Activated naive CD4-positive, alpha-beta T cell treated with anti-CD3 and anti-CD28 coated beads, Interleukin-2, amount 50 U/mL, for 16 hours (primary cell): ENCODE data around the gene GCGR.
A peak's percentile ranks its signal among the peaks of the same experiment; 100 is the strongest.

Experiments
- DNase-seq: peaks from one replicate; pipeline ENCODE4 v3.0.0-alpha.2; 2020

Gene GCGR

DNA sequence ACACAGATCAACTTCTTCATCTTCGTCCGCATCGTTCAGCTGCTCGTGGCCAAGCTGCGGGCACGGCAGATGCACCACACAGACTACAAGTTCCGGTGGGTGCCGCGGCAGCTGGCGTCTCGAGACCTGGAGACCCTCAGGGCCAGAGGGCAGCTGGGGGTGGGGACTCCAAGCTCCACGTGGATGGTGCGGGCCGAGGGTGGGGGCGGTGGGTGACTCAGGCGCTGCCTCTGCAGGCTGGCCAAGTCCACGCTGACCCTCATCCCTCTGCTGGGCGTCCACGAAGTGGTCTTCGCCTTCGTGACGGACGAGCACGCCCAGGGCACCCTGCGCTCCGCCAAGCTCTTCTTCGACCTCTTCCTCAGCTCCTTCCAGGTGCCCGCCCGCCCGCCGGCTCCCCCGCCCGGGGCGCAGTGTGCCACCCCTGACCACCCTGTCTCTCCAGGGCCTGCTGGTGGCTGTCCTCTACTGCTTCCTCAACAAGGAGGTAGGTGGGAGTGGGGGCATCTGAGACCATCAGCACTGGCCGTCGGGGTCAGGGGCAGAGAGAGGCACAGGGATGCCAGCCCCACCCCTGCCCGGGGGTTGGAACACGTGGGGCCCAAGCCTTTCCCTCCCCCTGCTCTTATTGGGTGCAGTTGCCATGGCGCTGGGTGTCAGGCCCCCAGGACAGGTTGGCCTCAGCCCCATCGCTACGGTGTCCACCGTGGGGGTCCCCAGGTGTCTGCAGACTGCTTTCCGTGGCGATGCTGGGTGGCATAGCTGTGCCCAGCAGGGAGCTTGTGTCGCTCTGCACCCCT is 8.8 kb downstream of the GCGR start:
- no peak for DNase-seq

DNA sequence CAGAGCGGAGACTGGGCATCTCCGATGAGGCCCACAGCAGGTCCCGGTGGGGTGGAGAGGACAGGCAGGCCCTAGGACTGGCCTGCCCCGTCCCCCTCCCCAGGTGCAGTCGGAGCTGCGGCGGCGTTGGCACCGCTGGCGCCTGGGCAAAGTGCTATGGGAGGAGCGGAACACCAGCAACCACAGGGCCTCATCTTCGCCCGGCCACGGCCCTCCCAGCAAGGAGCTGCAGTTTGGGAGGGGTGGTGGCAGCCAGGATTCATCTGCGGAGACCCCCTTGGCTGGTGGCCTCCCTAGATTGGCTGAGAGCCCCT is 9.4 kb downstream of the GCGR start:
- DNase-seq: no peak

DNA sequence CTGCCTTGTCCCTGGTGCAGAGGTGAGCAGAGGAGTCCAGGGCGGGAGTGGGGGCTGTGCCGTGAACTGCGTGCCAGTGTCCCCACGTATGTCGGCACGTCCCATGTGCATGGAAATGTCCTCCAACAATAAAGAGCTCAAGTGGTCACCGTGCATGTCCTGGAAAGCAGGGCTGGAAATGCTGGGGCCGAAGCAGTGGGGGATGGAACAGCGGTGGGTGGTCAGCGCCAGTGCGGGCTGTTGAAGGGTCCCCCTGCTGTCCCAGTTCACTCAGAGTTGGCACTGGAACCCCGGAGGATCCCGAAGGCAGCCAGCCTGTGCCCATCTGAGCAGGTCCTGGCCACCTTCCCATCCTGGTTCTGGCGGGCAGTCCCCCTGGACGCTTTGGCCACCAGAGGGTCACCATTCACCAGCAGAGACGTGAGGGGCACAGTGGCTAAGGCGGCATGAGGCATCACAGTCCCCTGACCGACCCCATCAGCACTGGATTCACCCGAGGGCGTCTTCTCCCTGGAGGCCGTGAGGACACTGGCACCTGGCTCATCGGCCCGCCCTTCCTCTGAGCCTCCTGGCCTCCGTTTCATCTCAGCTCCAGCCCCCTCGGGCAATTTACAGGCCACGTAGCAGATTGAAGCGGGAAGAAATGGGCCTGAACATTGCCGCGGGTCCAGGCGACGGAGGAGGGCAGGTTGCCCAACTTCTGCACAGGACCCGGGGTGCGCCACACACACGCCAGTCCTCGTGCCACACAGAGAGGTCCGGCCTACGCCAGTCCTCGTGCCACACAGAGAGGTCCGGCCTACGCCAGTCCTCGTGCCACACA is 10.1 kb downstream of the GCGR start:
- no peak for DNase-seq

DNA sequence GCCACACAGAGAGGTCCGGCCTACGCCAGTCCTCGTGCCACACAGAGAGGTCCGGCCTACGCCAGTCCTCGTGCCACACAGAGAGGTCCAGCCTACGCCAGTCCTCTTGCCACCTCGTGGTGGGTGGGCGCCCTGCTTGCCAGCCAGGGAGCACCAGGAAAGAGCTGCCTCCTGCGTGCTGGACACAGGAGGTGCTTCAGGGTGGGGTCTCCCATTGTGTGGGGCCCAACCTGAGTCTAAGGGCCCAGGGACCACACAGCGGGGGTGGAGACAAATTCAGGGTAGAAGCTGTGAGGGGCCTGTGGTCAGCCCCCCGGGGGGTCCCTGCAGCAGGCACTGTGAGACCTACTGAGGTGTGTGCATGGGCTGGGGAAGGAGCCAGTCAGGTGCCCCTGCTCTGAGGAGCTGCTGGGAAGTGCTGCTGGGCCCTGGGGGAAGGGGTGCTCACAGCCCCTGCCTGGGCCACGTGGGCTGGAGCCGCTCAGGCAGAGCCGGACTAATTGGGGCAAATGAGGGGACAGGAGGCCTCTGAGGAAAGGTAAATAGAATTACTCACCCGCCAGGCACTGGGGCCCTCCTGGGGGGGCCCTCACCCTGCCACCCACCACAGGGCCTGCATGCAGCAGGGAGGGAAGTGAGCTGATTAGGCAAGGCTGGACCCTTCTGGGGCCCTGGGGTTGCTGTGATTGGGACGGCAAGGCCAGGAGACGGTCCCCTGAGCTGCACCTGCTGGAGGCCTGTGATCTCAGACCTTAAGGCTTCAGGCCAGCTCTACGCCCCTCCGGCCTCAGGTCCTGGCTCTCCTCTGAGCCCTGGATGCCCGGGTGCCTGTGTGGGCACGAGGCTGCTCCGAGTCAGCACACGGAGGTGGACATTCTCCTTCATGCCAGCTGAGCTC is 11.0 kb downstream of the GCGR start:
- no peak for DNase-seq

DNA sequence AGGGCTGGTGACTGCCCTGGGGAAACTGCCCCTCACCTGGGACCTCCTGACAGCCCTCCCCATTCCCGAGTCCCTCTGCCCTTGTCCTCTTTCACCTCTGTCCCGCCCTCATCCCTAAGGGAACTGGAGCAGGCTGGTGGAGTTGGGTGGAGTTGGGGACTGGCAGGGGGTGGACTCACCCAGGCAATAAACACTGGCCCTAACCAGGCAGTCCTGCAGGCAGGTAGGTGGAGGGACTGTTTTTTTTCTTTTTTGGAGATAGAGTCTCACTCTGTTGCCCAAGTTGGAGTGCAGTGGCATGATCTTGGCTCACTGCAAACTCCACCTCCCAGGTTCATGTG is 11.7 kb downstream of the GCGR start:
- DNase-seq: no peak

DNA sequence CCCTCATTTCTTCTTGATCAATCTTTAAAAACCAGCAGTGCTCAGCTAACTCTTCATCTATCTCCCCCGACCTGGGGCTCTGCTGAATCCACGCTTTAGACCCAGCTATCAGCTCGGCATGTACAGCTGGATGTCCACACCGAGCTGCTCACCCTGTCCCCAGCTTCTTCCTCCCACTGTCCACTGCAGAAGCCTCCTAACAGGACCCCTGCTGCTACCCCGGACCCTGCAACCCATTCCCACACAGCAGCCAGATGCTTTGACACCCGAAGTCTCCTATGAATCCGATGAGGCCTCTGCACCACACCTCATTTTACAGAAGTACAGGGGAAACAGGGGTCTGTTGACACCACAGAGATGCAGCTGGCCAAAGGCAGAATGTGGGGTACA is 13.8 kb downstream of the GCGR start:
- DNase-seq: no peak

DNA sequence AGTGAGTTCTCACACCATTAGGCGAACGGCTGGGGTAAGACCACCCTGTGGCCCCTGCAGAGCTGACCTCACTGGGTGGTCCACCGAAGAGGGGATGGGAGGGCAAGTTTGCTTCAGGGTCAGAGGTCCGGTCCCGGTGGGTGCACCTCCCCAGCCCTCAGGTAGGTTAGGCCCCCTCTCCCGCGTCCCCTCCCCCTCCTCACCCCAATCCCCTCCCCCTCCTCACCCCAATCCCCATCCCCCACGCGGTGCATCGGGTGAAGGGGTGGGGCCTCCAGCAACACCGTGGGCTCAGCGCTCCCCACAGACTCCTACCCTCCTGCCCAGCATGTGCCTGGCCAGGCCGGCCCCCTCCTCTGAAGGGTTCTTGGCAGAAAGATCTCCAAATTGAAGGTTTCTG is 15.8 kb downstream of the GCGR start:
- no peak for DNase-seq

DNA sequence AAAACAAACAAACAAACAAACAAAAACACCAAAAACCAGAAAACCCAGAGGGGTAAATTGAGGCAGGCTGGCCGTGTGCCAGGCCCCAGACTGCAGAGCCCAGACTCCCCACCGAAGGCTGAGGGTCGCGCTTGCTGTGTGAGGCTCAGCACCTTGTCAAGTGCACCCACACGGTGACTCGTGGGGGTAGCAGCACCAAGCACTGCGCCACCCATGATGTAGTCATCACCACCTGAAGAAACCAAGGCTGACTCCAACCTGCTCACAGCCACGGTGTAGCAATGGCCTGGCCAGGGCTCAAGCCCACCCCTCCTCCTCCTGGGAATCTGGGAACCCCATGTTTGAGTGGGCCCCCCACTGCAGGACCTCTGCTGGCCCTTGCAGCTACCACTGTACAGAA is 17.2 kb downstream of the GCGR start:
- no peak for DNase-seq

DNA sequence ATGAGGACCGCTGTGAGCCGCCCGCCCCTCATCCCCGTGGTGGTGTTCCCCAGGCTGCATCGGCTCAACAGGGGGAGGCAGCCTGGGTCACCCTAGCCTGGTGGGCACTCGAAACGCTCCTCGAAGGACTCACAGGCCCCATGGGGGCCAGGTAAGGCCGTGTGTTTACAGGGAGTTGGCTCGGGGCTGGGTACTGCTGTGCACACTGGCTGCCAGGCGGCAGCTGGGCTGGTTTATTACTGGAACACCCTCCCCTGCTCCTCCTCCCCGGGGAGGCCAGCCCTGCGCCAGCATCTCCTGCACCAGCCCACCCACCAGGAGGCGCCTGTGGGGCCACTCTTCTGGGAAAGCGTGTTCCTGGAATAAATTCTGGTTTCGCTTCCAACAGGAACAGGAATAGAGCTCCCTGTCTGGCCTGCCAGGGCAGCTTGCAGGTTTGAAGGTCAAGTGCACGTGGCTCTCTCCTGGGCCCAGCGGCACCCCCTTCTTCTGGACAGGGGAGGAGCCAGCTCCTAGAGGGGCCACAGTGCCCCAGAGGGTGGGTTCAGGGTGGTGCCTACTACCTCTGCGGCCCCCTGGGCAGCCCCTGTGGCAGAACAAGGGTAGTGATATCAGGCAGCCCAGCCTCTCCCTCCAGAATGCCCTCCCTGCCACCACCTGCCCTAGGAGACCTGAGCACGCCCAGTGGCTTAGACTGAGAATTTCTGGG is 17.8 kb downstream of the GCGR start:
- DNase-seq: no peak

DNA sequence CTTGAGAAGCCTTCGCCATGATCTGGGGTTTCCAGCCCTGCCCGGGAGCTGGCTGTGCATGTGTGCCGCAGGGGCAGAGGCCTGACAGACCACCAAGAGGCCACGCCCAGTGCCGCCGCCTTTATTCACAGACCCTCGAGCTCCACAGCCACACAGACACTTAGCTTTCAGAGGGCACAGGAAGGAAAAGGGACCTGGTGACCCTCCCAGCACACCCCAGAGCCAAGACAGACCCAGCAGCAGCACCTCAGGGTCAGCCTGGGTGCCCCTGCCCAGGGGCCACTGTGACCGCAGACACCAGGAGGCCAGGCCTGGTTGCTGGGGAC is 18.3 kb downstream of the GCGR start:
- no peak for DNase-seq

DNA sequence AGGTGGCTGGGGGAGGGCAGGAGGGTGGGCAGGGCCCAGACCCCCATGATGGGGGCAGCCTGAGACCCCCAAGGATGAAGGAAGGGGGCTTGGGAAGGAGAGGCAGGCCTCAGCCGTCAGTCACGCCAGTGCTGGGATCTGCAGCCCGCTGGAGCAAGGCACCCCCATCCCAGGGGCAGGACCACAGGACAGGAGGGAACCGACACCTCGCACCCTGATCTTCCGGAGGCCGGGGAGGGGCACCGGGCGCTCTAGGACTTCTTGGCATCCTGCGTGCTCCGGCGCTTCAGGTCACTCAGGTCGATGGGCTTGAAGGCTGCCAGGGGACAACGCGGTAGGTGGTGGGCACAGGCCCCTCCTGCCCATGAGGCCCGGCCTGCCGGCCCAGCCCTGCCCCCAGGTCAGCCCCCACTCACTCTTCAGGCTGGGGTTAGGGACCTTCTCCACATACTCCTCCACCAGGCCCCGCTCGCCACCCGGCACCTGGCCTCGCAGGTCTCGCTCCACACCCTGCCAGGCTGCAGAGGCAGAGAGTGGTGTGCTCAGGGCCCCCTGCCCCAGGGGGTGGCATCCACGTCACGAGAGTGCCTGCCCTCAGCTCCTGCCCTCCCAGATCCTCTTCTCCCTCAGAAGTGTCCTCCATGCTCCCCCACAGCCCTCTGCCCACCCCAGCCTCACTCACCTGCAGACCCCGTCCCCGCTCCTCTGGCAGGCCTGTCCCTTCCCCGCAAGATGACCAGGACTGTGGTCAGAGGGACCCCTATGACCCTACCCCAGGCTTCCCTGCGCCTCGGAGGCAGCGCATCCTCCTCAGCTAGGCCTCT is 19.3 kb downstream of the GCGR start:
- DNase-seq: no peak

DNA sequence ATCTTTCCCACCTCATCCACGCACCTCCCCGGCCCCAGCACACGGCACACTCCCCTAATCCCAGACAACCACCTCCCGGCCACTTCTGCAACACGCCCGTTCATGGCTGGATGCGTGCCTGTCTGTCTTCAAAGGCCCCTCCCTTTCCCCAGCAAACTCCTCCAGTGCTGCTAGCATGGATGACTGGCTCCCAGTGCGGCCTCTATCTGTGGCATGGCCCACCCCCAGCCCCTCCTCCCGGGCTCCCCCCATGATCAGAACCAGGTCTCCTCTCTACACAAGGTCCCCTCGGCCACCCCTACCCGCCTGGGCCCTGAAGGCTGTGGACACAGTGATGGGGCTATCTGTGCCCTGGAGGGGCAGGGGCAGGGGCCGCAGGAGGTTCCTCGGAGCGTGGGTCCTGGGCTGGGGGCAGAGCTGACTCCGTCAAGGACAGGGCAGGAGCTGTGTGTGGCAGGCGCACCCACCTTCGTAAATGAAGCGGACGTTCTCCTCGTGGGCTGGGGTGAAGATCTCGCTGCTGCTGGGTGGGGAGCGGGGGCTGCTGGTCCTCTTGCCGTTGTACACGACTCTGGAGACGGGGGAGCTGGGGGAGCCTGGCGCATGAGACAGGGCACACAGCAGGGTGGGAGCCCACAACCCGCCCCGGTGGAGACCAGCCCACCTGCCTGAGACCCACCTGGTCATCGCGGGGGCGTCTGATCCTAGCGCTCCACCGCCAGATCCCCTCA is 20.0 kb downstream of the GCGR start:
- no peak for DNase-seq

DNA sequence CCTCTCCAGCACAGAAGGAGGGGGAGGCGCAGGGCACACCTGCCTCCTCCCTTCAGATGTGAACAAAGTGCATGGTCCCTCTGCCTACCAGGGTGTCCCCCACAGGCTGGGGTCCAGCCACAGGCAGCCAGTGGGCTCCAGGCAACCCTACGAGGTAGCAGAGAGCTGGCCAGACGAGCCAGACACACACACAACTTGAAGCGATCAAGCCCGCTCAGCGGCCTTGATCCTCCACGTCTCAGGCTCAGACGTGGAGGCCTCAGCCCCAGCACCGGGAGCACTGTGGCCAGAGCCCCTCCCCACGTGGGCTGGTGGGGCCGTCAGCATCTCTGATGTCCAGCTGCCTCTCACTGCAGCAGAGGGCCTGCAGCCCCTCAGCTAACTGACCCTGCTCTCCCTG is 20.6 kb downstream of the GCGR start:
- no peak for DNase-seq

DNA sequence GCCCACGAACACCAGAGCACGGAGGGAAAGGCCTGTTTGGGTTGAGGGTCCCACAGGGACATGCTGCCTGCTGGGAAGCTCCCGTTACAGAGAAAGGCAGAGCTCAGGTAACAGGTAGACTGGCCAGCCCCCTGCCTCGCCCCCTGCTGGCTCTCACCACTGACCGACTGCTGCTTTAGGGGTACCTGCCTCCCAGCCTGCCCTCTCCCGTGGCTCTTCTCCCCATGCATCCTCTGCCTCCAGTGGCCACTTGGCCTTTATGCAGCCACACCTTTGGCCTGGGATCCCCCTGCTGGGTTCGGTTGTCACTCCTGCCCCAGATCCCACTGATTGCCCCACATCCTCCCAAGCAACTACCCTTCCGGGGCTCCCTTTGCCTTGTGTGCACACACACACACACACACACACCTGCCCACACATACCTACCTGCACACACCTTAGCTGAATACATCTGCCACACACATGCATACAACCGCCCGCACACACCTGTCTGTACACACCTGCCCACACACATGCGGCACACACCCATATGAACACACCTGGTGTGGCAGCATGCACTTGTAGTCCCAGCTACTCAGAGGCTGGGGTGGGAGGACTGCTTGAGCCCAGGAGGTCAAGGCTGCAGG is 22.0 kb downstream of the GCGR start:
- no peak for DNase-seq

DNA sequence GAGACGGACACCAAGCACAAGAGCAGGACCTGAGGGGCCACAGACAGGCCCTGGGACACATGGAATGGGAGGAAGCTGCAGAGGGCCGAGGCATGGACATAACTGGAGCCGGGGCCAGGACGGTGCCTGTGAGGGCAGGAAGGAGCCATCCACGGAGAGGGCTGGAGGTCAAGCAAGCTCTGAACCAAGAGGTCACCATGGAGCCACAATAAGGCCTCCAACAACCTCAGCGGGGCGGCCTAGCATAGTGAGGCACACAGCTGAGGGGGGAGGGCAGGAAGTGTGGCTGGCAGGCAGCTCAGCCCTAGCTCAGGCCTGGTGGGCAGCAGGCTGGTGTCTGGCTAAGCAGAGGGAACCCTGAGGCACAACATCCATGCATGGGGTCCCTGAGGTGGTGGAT is 24.7 kb downstream of the GCGR start:
- DNase-seq: no peak

DNA sequence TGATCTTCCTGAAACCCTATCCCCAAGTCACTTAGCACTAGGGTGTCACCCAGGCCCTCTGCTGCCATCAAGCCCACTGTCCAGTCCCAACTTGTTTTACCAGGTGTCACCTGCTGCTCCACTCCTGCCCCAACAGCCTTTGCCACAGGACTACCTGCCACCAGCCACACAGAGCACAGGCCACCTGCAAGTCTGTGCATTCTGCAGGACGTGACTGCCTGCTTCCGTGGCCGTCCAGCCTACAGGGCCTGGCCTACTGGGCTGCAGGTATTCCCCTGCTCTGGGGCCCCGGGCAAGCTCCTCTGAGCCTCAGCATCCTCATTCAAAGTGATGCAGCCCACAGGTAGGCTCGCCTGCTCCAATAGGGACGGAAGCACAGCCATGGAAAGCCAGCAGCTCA is 25.9 kb downstream of the GCGR start:
- DNase-seq: no peak

DNA sequence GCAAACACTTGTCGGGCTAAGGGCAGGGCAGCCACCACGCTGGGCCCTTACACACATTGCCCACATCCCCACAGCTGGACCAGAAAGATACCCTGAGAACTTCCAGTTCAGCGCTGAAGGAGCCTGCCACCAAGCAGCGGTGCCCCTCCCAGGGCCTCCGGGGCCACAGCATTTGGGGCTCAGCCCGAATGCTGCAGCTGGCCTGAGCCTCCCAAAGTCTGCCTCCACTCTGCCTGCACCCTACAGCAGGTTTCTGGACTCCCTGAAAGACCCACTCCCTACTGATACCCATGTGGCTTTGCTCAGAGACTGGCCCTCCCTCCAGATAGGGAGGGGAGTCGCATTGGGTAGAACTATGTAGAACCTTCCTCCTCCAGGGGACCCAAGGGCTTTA is 27.6 kb downstream of the GCGR start:
- no peak for DNase-seq

DNA sequence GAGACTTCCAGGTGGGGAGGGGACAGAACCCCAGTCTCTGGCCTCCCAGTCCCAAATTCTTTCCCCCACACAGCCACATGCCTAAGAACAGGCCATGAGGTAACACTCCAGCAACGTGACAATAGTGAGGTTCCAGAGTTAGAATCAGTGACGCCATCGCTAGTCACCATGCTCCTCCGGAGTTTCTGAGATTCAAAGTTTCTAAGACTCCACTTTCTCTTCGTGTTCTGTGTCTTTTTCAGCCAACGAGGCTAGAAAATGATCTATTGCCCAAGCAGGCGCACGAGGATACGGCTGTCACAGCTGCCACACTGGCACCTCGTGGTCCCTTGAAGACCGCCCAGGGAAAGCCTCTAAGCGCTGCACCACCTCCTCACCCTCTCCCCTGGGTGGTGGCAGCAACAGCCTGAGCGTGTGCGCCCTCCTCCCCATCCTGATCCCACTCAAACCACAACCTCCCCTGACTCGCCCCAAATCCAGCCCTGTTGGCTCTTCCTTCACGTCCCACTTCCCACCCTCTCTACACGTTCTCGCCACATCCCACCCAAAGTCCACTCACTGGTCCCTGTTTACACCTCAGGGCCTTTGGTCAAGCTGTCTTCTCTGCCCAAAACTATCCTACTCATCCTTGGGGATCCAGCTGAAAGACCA is 28.1 kb downstream of the GCGR start:
- peak; percentile 60 for DNase-seq

DNA sequence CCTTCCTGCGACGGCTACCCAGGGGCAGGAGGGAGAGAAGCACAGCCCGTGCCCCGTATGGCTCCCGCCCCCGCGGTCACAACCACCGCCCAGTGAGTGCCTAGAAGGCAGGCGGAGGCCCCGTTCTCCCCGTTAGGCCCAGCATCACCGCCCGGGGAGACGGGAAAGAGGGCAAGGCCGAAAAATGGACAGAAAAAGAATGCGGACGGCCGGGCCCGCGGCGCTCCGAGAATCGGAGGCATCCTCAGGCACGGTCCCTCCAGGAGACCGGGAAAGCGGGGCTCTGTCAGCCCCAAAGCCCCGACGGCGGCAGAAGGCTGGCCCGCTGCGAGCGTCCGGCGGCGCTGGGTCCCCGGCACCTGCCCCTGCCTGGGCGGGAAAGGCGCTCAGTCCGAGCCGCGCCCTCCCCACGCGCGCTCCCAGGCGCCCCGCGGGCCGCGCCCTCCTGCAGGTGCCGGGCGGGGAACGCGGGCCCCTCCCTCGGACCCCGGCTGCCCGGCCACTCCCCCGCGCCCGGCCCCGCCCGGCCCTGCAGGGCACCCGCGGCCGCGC is 28.7 kb downstream of the GCGR start:
- DNase-seq: peak; percentile 56
